Activated CD4-positive, alpha-beta T cell treated with anti-CD3 and anti-CD28 coated beads, Interleukin-2, amount 50 U/mL, for 4 hours (primary cell): ENCODE measurements around the gene JADE3.

ENCODE experiments used
- DNase-seq, 2 experiments: peaks; one replicate each; pipeline ENCODE4 v3.0.0-alpha.2; 2020

Gene JADE3

GRCh38 chrX:46912098-46912602, at the start of gene JADE3:
TSS of gene JADE3 (plus strand) at chrX:46912421. CDS start at chrX:46984895, 72,474 bp downstream.
- DNase-seq: peak; percentile 6 to 11

- DNase-seq: no peak
Measured at GRCh38 chrX:46863072-46863471, 49.1 kb upstream of the JADE3 start.

- DNase-seq: no peak
Measured at GRCh38 chrX:46864606-46865005, 47.6 kb upstream of the JADE3 start.

GRCh38 chrX:46865281-46865680, 46.9 kb upstream of the JADE3 start:
- no peak for DNase-seq

GRCh38 chrX:46866726-46867125, 45.5 kb upstream of the JADE3 start:
- DNase-seq: no peak

DNA sequence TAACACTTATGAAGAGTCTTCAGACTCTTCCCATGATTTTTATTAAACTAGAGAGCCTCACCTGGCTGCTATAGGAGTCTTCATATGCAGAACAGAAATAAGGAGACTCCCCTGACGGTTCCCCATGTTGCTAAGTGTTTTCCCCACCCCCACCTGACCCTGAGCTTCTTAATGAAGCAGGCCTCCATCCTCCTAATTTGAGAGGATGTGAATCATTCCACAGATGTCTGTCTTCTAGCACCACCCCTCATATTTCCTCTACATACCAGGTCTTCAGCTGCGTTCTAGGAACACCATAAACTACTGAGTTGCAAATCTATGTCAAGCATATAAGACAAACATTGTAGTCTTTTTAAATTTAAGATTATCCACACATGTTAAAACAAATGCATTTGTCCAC, 38.5 kb upstream of the JADE3 start:
- no peak for DNase-seq

DNA sequence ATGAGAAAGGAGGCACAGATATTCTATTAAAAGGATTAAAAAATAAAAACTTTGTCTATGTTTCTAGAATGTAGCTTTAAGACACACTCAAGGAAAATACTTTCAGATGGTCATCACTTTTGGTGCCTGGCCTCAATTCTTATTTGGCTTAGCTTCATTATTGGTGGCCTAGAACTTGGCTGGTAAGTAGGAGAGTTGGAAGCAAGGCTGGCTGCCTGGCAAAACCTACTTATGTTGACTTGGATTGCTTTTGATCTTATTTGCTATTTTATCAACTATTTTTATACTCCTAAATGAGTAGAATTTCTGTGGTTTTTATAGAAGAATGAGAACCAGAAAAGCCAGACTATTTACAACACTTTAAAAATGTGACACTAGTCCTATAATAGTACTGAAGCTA, 35.3 kb upstream of the JADE3 start:
- DNase-seq: no peak

- no peak for DNase-seq
Measured at GRCh38 chrX:46882266-46882665, 30.0 kb upstream of the JADE3 start.

DNA sequence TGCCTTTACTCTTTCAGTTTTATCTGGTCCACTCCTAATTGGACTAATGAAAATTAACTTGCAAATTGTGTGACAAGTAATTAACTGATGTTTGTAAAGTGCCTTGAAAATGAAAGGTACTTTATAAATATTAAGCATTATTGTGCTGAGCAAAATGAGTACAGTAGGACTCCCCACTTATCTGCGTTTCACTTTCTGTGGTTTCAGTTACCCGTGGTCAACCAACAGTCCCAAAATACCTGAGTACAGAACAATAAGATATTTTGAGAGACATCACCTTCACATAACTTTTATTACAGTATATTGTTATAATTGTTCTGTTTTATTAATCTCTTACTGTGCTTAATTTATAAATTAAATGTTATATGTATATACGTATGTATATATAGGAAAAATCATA, 27.4 kb upstream of the JADE3 start:
- DNase-seq: no peak

- no peak for DNase-seq
Measured at GRCh38 chrX:46898207-46898606, 14.0 kb upstream of the JADE3 start.

GRCh38 chrX:46903458-46904242, 8.6 kb upstream of the JADE3 start:
- peak; percentile 43 to 45 for DNase-seq

- DNase-seq: no peak
Measured at GRCh38 chrX:46904626-46905025, 7.6 kb upstream of the JADE3 start.

GRCh38 chrX:46910415-46910814, 1.8 kb upstream of the JADE3 start:
- no peak for DNase-seq

DNA sequence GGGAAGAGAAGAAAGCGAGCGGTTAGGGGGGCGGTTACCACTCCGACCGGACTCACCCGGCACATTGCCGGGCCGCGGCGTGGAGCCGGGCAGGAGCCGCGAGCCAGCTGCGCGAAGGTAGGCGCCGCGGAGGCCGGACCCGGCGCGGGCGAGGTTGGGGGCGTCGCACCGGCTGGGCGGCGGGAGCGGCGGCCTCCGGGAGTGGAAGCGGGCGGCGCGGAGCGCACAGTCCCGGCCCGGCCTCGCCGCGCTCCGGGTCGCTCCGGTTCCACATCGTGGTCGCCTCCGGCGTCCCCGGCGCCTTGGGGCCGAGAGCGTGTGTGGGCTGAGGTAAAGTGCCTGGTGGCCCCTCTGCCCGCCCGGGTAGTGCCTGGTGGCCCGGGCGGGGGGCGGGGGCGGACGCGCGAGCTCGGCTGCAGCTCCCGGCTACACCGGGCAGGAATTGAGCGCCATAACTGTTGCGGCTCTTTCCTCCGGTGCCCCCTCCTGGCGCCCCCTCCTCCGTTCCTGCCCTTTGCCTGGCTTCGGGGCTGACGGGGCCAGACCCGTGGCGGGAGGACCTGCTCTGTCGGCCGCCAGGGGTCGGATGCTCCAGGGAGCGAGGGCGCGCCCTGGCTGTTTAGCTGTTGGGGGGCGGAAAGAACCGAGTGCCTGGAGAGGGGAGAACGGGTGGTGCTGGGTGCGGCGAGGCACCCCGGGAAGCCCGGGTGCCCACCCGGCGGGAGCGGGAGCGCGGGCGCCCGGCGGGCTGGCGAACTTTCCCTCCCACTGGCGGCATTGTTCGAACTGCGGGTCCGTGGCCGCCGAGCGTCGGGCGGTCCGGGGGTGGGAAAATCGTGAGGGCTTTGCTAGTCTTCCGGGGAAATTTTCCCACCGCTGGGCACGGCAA, 626 bp downstream of the JADE3 start:
- peak in 1 of 2 experiments; percentile 14 for DNase-seq

DNA sequence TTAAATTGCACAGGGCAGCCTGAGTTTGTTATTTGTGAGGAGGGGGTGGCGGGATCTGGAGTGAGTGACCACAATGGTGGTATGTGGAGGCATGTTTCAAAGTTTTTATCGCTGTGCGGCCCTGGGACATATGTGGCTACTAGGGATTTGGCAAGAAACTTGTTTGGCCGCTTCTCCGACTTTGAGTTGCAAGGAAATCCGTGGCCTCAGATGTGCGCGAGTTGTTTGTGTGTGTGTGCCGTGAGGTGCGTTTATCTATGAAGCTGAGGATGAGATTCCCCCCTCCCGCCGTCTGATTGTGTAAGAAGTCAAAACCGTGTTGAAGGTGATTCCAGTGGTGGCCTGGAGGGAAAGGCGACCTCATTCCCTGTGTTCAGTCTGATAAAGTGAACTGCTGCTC, 1.4 kb downstream of the JADE3 start:
- no peak for DNase-seq

GRCh38 chrX:46916273-46916672, 4.1 kb downstream of the JADE3 start:
- DNase-seq: no peak

DNA sequence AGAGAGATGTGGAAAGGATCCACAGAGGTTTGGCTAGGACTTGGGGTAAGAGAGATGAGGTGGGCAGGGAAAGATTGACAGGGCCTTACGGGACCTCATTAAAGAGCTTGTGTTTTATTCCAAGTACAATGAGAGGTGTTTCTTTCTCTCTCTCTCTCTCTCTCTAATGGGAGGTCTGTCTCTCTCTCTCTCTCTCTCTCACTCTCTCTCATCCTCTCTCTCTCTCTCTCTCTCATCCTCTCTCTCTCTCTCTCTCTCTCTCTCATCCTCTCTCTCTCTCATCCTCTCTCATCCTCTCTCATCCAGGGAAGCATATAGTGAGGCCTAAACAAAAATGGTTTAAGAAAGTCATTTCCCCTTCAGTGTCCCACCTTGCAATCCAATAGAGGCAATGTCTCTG, 5.4 kb downstream of the JADE3 start:
- no peak for DNase-seq

DNA sequence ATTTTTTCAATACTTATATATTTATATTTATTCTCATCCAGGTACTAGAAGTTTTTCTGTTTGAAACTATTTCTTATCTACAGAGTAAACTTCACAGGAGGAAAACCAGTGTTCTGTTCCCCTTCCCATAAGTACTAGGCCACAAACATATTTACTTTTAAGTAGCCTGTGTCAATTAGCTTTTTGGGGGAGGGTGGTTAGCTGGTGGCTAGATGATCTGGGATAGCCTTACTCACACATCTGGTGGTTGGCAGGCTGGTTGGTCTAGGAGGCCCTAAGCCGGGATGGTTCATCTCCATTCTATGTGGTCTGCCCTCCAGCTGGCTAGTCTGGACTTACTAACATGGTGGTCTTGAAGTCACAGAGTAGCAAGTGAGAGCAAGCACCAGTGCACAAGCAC, 6.2 kb downstream of the JADE3 start:
- no peak for DNase-seq

DNA sequence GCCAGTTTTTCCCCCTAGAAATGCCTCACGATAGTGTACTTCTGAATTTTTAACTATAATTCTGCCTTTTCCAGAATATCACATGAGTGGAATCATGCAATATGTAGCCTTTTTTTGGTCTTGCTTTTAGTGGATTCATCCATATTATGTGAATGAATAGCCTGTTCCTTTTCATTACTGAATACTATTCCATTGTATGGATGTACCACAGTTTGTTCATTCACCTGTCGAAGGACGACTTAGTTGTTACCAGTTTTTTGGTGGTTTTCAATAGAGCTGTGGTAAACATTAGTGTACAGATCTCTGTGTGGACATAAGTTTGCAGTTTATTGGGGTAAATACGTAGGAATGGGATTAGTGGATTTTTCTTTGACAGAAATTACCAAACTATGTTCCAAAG, 8.0 kb downstream of the JADE3 start:
- DNase-seq: no peak

DNA sequence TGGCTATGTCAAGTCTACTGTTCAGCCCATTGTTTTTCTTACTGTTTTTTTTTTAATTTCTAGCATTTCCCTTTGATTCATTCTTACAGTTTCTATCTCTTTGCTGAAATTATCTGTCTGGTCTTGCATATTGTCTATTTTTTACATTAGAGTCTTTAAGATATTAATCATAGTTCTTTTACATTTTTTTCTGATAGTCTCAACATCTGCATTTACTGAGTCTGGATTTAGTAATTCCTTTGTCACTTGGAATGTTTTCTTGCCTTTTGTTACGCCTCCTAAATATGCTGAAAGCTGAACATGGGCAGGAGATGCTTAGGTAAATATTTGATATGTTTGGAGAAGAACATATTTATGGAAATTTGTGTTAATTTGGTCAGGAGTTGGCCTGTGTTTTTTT, 10.4 kb downstream of the JADE3 start:
- DNase-seq: no peak

GRCh38 chrX:46927718-46928117, 15.5 kb downstream of the JADE3 start:
- no peak for DNase-seq

DNA sequence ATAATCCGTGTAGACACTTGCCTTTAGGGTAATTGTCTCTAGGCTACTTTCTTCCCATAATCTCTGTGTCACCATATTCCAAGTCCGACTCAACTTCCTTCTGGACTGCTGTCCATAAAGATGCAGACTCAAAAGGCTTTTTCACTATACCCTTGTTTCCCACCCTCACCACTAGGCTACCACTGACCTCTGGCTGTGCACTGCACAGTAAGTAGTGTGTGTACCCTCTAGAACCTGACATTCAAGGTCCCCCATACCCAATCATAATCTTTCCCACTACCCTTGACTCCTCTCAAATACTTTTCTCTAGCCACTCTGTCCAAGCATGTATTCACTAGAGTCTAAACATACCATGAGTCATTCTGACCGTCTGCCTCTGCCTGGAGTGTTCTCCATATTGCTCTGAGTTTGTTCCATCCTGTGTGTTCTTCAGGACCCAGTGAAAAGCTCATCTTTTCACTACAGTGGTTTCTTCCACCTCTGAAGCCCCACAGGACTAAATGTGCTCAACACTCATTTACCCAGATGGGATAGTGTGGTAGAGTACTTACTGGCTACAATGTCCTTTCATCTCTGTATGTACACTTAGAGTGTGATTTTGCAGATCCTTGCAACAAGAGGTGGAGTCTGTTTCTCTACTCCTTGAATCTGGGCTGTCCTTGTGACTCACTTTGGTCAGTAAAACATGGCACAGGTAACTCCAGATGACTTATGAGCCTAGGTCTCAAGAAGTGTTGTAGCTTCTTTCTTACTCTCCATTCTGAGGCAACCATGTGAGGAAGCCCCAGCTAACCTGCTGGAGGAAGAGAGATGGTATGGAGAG, 17.4 kb downstream of the JADE3 start:
- no peak for DNase-seq

GRCh38 chrX:46935295-46935694, 23.1 kb downstream of the JADE3 start:
- no peak for DNase-seq
